ENCODE data around the gene FYCO1. TPM values are rescaled to one million over a fixed set of nuclear protein-coding genes. Genes with fewer than 3 reads are reported as not detected.
A peak's percentile ranks its signal among the peaks of the same experiment; 100 is the strongest.

Gene FYCO1
- total RNA-seq, 3 donors from 2014 or later (not counting 1 experiment from before 2014, with no cell fraction given): 23.0 to 28.4 (median 27.5) TPM

DNA sequence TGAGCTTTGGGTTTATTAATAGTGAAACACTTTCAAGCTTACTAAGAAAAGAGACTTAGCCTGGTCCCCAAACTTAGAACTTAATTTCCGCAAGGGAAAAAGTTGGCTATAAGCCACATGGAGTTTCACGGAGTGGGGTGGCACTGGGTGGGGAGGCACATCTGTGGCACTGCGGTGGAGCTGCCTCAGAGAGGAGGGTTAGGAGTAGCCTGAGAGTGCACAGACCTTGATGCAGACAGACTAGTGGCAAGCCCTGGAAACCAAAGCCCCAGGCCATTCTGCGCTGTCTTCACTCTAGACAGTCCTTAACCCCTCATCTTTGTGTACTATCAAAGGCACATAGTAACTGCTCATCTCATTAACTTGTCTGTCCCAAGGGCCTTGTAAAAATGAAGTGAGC, 30.4 kb downstream of the FYCO1 start:
- Mint-ChIP-seq H3K4me1 (peaks cover 0 to 28% of the 10 kb centered on the region in 2 donors), H3K27me3 (ENCODE audit: low read depth in 2 of 2) (no peaks in the 10 kb centered on the region), H3K9me3 (no peaks in the 10 kb centered on the region), H3K27ac (peak overlapping the region in 1 of 2 donors; percentile 22), H3K4me3 (no peak overlapping the region), H3K36me3 (peaks cover 24% of the 10 kb centered on the region)
- TF ChIP-seq, protein P1, sequence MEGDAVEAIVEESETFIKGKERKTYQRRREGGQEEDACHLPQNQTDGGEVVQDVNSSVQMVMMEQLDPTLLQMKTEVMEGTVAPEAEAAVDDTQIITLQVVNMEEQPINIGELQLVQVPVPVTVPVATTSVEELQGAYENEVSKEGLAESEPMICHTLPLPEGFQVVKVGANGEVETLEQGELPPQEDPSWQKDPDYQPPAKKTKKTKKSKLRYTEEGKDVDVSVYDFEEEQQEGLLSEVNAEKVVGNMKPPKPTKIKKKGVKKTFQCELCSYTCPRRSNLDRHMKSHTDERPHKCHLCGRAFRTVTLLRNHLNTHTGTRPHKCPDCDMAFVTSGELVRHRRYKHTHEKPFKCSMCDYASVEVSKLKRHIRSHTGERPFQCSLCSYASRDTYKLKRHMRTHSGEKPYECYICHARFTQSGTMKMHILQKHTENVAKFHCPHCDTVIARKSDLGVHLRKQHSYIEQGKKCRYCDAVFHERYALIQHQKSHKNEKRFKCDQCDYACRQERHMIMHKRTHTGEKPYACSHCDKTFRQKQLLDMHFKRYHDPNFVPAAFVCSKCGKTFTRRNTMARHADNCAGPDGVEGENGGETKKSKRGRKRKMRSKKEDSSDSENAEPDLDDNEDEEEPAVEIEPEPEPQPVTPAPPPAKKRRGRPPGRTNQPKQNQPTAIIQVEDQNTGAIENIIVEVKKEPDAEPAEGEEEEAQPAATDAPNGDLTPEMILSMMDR (IDR thresholded peaks at IDR 0.05): no peak
- Histone ChIP-seq H3K27me3 (ENCODE audit: control insufficient read depth, insufficient read depth, low read length) (no peaks in the 10 kb centered on the region), H3K9me3 (ENCODE audit: control insufficient read depth, insufficient read depth, low read length) (no peaks in the 10 kb centered on the region), H3K4me1 (ENCODE audit: control insufficient read depth, insufficient read depth, low read length) (peaks cover 81% of the 10 kb centered on the region), H3K27ac (ENCODE audit: low read length) (peak overlapping the region; percentile 47), H3K4me3 (ENCODE audit: low read length) (no peak overlapping the region), H3K36me3 (ENCODE audit: control insufficient read depth, insufficient read depth, low read length) (peaks cover 89% of the 10 kb centered on the region)
- intact Hi-C loops (cut with micrococcal nuclease): no loop called here
- DNase-seq: peak in 1 of 2 donors; percentile 22
- ATAC-seq: peak in 1 of 3 donors; percentile 22
- WGBS (ENCODE audit: insufficient coverage): 71% methylated on average over 4 of the region's 4 CpGs

DNA sequence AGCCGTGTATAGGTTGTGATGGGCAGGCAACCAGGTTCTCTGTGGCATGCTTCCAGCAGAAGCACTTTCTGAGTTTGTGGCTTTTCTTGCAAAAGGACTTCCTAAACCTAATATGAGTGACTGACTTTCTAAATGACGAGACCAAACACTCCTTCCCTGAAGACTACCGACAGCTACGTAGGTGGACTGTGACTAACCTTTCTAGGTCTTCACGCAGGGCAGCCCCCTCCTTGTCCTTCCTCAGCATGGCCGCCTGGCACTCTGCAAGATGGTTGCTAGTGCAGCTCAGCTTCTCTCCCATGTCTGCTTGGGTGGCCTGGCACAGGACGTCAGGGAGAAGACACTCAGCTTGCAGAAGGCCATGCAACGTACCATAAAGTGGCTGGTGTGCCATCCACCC, 31.5 kb downstream of the FYCO1 start:
- Mint-ChIP-seq H3K27me3 (ENCODE audit: low read depth in 2 of 2) (no peaks in the 10 kb centered on the region), H3K9me3 (no peaks in the 10 kb centered on the region), H3K4me3 (no peak overlapping the region), H3K4me1 (peaks cover 5 to 32% of the 10 kb centered on the region in 2 donors), H3K27ac (no peak overlapping the region), H3K36me3 (peaks cover 31% of the 10 kb centered on the region)
- H3K27me3 ChIP-seq (ENCODE audit: control insufficient read depth, insufficient read depth, low read length): no peaks in the 10 kb centered on the region
- ATAC-seq: peak in 1 of 3 donors; percentile 59
- no peaks in the 10 kb centered on the region for H3K9me3 ChIP-seq (ENCODE audit: control insufficient read depth, insufficient read depth, low read length)
- H3K36me3 ChIP-seq (ENCODE audit: control insufficient read depth, insufficient read depth, low read length): peaks cover 91% of the 10 kb centered on the region
- DNase-seq: peak in 1 of 2 donors; percentile 43
- TF ChIP-seq, protein P1 (IDR thresholded peaks at IDR 0.05): no peak
- H3K27ac ChIP-seq (ENCODE audit: low read length): peak overlapping the region; percentile 47
- H3K4me1 ChIP-seq (ENCODE audit: control insufficient read depth, insufficient read depth, low read length): peaks cover 84% of the 10 kb centered on the region
- H3K4me3 ChIP-seq (ENCODE audit: low read length): no peak overlapping the region
- 56% methylated on average over 8 of the region's 8 CpGs for WGBS (ENCODE audit: insufficient coverage)
- intact Hi-C loops (cut with micrococcal nuclease): no loop called here

DNA sequence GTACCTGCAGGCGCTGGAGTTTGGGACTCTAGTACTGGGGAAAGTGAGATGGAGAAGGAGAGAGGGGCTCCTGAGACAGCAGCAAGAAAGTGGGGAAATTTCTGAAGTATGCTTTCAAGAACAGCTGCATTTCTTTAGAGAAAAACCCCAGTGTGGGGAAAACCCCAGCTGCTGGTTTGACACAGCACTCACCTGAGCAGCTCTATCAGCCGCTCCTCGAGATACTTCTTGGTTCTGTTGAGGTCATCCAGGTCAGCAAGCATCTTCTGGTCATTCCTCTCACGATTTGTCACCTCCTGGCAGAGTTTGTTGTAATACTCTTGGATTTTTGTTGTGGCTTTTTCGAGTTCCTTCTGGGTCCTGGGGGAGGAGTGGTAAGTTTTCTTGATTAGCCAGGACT, 33.6 kb downstream of the FYCO1 start:
- Histone ChIP-seq H3K4me1 (ENCODE audit: control insufficient read depth, insufficient read depth, low read length) (peaks cover 84% of the 10 kb centered on the region), H3K4me3 (ENCODE audit: low read length) (no peak overlapping the region), H3K36me3 (ENCODE audit: control insufficient read depth, insufficient read depth, low read length) (peaks cover 90% of the 10 kb centered on the region), H3K9me3 (ENCODE audit: control insufficient read depth, insufficient read depth, low read length) (no peaks in the 10 kb centered on the region), H3K27me3 (ENCODE audit: control insufficient read depth, insufficient read depth, low read length) (no peaks in the 10 kb centered on the region), H3K27ac (ENCODE audit: low read length) (peak overlapping the region; percentile 16)
- peaks cover 24 to 28% of the 10 kb centered on the region in 2 donors for H3K4me1 Mint-ChIP-seq
- H3K9me3 Mint-ChIP-seq: no peaks in the 10 kb centered on the region
- H3K4me3 Mint-ChIP-seq: no peak overlapping the region
- 58% methylated on average over 5 of the region's 5 CpGs for WGBS (ENCODE audit: insufficient coverage)
- H3K36me3 Mint-ChIP-seq: peaks cover 29% of the 10 kb centered on the region
- intact Hi-C loops (cut with micrococcal nuclease): no loop called here
- ATAC-seq (peak in 1 of 3 donors; percentile 29), DNase-seq (peak in 1 of 2 donors; percentile 60)
- peak overlapping the region in 1 of 2 donors; percentile 1 for H3K27ac Mint-ChIP-seq
- H3K27me3 Mint-ChIP-seq (ENCODE audit: low read depth in 2 of 2): no peaks in the 10 kb centered on the region
- TF ChIP-seq, protein P1 (IDR thresholded peaks at IDR 0.05): no peak

DNA sequence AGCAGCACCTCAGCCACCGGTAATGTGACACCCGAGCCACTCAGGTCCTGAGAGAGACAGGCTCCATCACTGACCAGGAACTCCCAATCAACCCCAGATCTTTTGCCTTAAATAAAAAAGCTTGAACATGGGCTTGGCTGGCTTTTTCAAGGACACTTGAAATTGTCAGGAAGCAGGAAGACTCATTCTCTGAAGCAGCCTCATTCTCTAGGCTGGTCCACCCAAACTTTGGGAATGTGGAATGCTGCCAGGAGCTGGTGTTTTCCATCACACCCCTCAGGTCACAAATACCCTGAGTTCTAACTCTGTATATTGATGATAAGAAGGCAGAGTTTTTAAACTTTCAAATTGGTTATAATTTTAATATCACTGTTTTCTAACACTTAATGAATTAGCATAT, 35.3 kb downstream of the FYCO1 start:
- 95% methylated on average over 2 of the region's 2 CpGs for WGBS (ENCODE audit: insufficient coverage)

More for the DNA sequence above, 35.3 kb downstream of the FYCO1 start:
- ATAC-seq (no peak), DNase-seq (no peak)
- Mint-ChIP-seq H3K9me3 (no peaks in the 10 kb centered on the region), H3K36me3 (peaks cover 37% of the 10 kb centered on the region), H3K4me1 (peaks cover 21 to 24% of the 10 kb centered on the region in 2 donors), H3K4me3 (no peak overlapping the region), H3K27me3 (ENCODE audit: low read depth in 2 of 2) (no peaks in the 10 kb centered on the region), H3K27ac (no peak overlapping the region)
- H3K4me1 ChIP-seq (ENCODE audit: control insufficient read depth, insufficient read depth, low read length): peaks cover 71% of the 10 kb centered on the region
- H3K27me3 ChIP-seq (ENCODE audit: control insufficient read depth, insufficient read depth, low read length): no peaks in the 10 kb centered on the region
- peaks cover 92% of the 10 kb centered on the region for H3K36me3 ChIP-seq (ENCODE audit: control insufficient read depth, insufficient read depth, low read length)
- H3K27ac ChIP-seq (ENCODE audit: low read length): no peak overlapping the region
- no peaks in the 10 kb centered on the region for H3K9me3 ChIP-seq (ENCODE audit: control insufficient read depth, insufficient read depth, low read length)
- intact Hi-C loops (cut with micrococcal nuclease): no loop called here
- TF ChIP-seq, protein P1 (IDR thresholded peaks at IDR 0.05): no peak
- H3K4me3 ChIP-seq (ENCODE audit: low read length): no peak overlapping the region

All from natural killer cell (primary cell).